DOHH2 (cell line): Measurements from ENCODE around the gene SMCO4.

Source experiments
- H3F3A ChIP-seq: fragments of 200-600 bp; sonication (generic), shearing (Covaris generic); 2 replicates; pipeline ENCODE4 v1.6.0; 2016; ENCODE audit warnings: antibody characterized with exemption, mild to moderate bottlenecking; ENCODE audit not compliant: control insufficient read depth, insufficient read depth
- H3K27ac ChIP-seq: fragments of 200-600 bp; sonication (generic); 2 replicates; pipeline ENCODE4 v1.5.1; 2014; ENCODE audit warnings: low read depth, mild to moderate bottlenecking, low read length, moderate library complexity
- H3K27me3 ChIP-seq: fragments of 200-600 bp; sonication (generic); 2 replicates; pipeline ENCODE4 v1.6.1; 2014; ENCODE audit warnings: mild to moderate bottlenecking, low read length, mixed read lengths; ENCODE audit not compliant: control insufficient read depth
- H3K36me3 ChIP-seq: fragments of 200-600 bp; sonication (generic); 2 replicates; pipeline ENCODE4 v1.6.1; 2014; ENCODE audit warnings: mild to moderate bottlenecking, low read length, moderate library complexity, mixed read lengths; ENCODE audit not compliant: control insufficient read depth
- H3K4me1 ChIP-seq: fragments of 200-600 bp; sonication (generic); 2 replicates; pipeline ENCODE4 v1.6.1; 2014; ENCODE audit warnings: mild to moderate bottlenecking, low read length, mixed read lengths; ENCODE audit not compliant: control insufficient read depth
- H3K4me2 ChIP-seq: fragments of 200-600 bp; sonication (generic); 2 replicates; pipeline ENCODE4 v1.6.0; 2014; ENCODE audit warnings: mild to moderate bottlenecking, low read length, moderate library complexity
- H3K4me3 ChIP-seq: fragments of 200-600 bp; sonication (generic); 2 replicates; pipeline ENCODE4 v1.5.1; 2014; ENCODE audit warnings: mild to moderate bottlenecking, low read length, mixed read lengths
- H3K79me2 ChIP-seq: fragments of 200-600 bp; sonication (generic); 2 replicates; pipeline ENCODE4 v1.6.1; 2014; ENCODE audit warnings: mild to moderate bottlenecking, low read length, mixed read lengths; ENCODE audit not compliant: control insufficient read depth
- H3K9me2 ChIP-seq: fragments of 200-600 bp; sonication (generic); replicated peaks from 2 replicates; pipeline ENCODE4 v1.6.1; 2014; ENCODE audit warnings: mild to moderate bottlenecking, low read length, mixed read lengths; ENCODE audit not compliant: control insufficient read depth
- H3K9me3 ChIP-seq: fragments of 200-600 bp; sonication (generic); 2 replicates; pipeline ENCODE4 v1.6.1; 2014; ENCODE audit warnings: antibody characterized with exemption, low read length, mixed read lengths; ENCODE audit not compliant: control insufficient read depth, insufficient read depth
- H4K20me1 ChIP-seq: fragments of 200-600 bp; sonication (generic); 2 replicates; pipeline ENCODE4 v1.6.0; 2014; ENCODE audit warnings: low read depth, mild to moderate bottlenecking, antibody characterized with exemption, low read length, moderate library complexity; ENCODE audit not compliant: control insufficient read depth, insufficient read depth
- EZH2phosphoT487 ChIP-seq: fragments of 200-600 bp; sonication (generic); IDR thresholded peaks from 2 replicates; pipeline ENCODE4 v1.6.1; 2017; ENCODE audit warnings: borderline replicate concordance, mild to moderate bottlenecking, antibody characterized with exemption, low read length, moderate library complexity, mixed read lengths
- TF ChIP-seq, protein P1 (sequence below): fragments of 200-600 bp; sonication (generic); IDR thresholded peaks from one replicate; pipeline ENCODE4 v1.5.1; 2014; ENCODE audit warnings: antibody characterized with exemption, mild to moderate bottlenecking, low read depth, low read length; ENCODE audit not compliant: poor library complexity, severe bottlenecking

SMCO4 gene

DNA sequence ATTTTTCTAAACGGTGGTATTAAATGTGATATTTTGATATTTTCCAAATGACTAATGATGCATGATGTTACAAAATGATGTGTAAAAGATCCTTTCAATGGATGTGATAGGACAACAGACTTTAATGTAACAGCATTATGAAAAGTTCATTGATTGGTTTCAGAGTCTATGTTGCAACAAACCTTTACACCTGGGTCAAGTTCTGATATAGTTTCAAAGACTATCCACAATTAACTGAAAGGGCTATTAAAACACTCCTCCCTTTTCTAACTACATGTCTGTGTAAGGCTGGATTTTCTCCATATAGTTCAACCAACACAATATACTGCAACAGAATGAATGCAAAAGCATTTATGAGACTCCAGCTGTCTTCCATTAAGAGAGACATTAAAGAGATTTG is 35.7 kb downstream of the SMCO4 start:
- no peaks in the 10 kb centered on the region for H3K27me3 ChIP-seq
- H3K4me1 ChIP-seq: no peaks in the 10 kb centered on the region
- H3K9me2 ChIP-seq: no peaks in the 10 kb centered on the region
- no peak overlapping the region for H3K4me2 ChIP-seq
- TF ChIP-seq EZH2phosphoT487: no peak
- TF ChIP-seq, protein P1, sequence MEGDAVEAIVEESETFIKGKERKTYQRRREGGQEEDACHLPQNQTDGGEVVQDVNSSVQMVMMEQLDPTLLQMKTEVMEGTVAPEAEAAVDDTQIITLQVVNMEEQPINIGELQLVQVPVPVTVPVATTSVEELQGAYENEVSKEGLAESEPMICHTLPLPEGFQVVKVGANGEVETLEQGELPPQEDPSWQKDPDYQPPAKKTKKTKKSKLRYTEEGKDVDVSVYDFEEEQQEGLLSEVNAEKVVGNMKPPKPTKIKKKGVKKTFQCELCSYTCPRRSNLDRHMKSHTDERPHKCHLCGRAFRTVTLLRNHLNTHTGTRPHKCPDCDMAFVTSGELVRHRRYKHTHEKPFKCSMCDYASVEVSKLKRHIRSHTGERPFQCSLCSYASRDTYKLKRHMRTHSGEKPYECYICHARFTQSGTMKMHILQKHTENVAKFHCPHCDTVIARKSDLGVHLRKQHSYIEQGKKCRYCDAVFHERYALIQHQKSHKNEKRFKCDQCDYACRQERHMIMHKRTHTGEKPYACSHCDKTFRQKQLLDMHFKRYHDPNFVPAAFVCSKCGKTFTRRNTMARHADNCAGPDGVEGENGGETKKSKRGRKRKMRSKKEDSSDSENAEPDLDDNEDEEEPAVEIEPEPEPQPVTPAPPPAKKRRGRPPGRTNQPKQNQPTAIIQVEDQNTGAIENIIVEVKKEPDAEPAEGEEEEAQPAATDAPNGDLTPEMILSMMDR: no peak
- no peak overlapping the region for H3K4me3 ChIP-seq
- H3K27ac ChIP-seq: no peak overlapping the region
- H3F3A ChIP-seq: no peaks in the 10 kb centered on the region
- H3K9me3 ChIP-seq: no peaks in the 10 kb centered on the region
- H3K79me2 ChIP-seq: no peaks in the 10 kb centered on the region
- no peaks in the 10 kb centered on the region for H4K20me1 ChIP-seq
- H3K36me3 ChIP-seq: no peaks in the 10 kb centered on the region

DNA sequence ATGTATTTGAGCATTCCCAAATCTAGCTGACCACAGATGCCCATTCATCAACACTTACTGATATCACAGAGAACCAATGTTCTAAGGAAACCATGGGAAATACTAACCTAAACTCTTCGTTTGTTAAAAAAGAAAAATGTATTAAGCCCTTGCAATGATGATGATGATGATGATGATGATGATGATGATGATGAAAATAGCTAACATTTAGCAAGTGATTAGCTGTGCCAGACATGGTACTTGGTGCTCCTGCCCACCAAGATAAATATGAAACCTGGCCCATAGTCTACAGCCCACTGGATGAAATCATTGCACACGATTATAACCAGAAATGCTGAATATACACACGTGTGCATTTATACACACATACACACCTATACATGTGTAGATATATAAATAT is 37.5 kb downstream of the SMCO4 start:
- H3F3A ChIP-seq: no peaks in the 10 kb centered on the region
- no peak overlapping the region for H3K27ac ChIP-seq
- no peaks in the 10 kb centered on the region for H3K9me2 ChIP-seq
- no peaks in the 10 kb centered on the region for H3K4me1 ChIP-seq
- no peaks in the 10 kb centered on the region for H4K20me1 ChIP-seq
- TF ChIP-seq, protein P1: no peak
- TF ChIP-seq EZH2phosphoT487: no peak
- H3K4me3 ChIP-seq: no peak overlapping the region
- H3K4me2 ChIP-seq: no peak overlapping the region
- no peaks in the 10 kb centered on the region for H3K27me3 ChIP-seq
- H3K36me3 ChIP-seq: no peaks in the 10 kb centered on the region
- H3K79me2 ChIP-seq: no peaks in the 10 kb centered on the region
- H3K9me3 ChIP-seq: no peaks in the 10 kb centered on the region

- Histone ChIP-seq H4K20me1 (no peaks in the 10 kb centered on the region), H3K9me2 (no peaks in the 10 kb centered on the region), H3K4me2 (no peak overlapping the region), H3F3A (no peaks in the 10 kb centered on the region), H3K9me3 (no peaks in the 10 kb centered on the region), H3K27ac (no peak overlapping the region), H3K4me3 (no peak overlapping the region), H3K36me3 (no peaks in the 10 kb centered on the region), H3K4me1 (no peaks in the 10 kb centered on the region), H3K79me2 (no peaks in the 10 kb centered on the region), H3K27me3 (no peaks in the 10 kb centered on the region)
- TF ChIP-seq, protein P1: no peak
- TF ChIP-seq EZH2phosphoT487: no peak
These were observed 38.8 kb downstream of the SMCO4 start for GRCh38 chr11:93504110-93505095.
